ENCODE measurements around the gene PIGBOS1. TPM values are rescaled to one million over a fixed set of nuclear protein-coding genes. Genes with fewer than 3 reads are reported as not detected.

PIGBOS1 gene
- polyA plus RNA-seq, 1 of the 3 experiments (the other 2 are of a cell fraction), result 18.2 TPM

DNA sequence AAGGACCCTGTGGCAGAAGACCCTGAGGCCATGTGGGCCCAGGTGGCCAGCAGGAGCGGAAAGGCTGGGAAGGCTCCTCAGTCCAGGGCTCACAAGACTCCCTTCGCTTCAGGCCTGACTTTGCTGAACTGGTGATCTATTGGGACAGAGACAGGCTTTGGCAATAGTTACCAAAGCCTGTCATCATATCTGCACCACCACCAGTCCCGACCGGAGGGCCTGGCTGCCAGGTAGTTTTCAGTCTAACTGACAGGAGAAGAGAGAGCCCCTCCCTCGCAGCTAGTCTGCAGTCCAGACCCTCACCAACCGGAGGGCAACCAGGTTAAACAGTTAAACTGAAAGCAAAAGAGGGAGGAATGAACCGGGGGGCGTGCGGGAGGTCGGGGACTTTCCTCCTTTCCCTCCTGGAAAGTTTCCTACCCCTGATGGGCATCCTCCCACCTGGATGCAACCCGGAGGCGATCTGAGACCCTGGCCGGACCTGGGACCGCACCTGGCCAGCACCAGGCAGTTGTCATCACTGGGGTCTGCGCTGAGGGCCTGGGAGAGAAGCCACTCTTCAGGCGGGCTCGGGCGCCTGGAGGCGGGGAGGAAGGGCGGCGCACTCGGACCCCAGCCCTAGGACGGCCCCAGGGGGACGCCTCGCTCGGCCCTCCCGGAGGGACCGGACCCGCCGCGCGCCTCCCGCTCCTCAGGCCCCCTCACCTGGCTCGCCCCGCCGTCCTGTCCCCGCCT is 29.7 kb downstream of the PIGBOS1 start:
- Histone ChIP-seq H3K36me3 (replicated peaks in 1 of 2; ENCODE audit: control insufficient read depth in 1 of 2, insufficient read depth in 2 of 2, low read length in 1 of 2) (no peaks in the 10 kb centered on the region), H3K9me3 (no peaks in the 10 kb centered on the region), H3K27ac (ENCODE audit: low read depth in 2 of 2, low read length in 1 of 2) (peak overlapping the region; percentile 15 to 88; a peak in 2 of 4 replicates), H3K4me1 (ENCODE audit: control insufficient read depth in 1 of 2, insufficient read depth in 2 of 2, low read depth in 1 of 2, low read length in 1 of 2) (peaks cover 0 to 11% of the 10 kb centered on the region in 2 experiments; a peak in 1 of 4 replicates), H3K9me2 (no peaks in the 10 kb centered on the region), H3K27me3 (ENCODE audit: insufficient read depth) (no peaks in the 10 kb centered on the region), H2AFZ (ENCODE audit: low read depth) (peak overlapping the region; percentile 98; the same call in 1 of the 2 replicates), H3K79me2 (ENCODE audit: insufficient read depth) (peaks cover 8% of the 10 kb centered on the region; the same call in 1 of the 2 replicates), H3F3A (replicated peaks; ENCODE audit: insufficient read depth) (peaks cover 4% of the 10 kb centered on the region), H3K4me2 (peak overlapping the region; percentile 100), H3K9ac (peak overlapping the region; percentile 91), H4K20me1 (ENCODE audit: insufficient read depth) (no peaks in the 10 kb centered on the region), H3K4me3 (ENCODE audit: low read depth in 2 of 2, low read length in 1 of 2) (peak overlapping the region; percentile 74 to 87)
- POLR2A ChIA-PET, result interaction anchor here (0.7 kb wide), 1 partner anchor 72 kb away, joined by 3 read pairs; no protein-coding TSS in a partner anchor
- CTCF ChIA-PET, result interaction anchor here (1.2 to 2.2 kb wide), 2 partner anchors 22 to 71 kb away, joined by 3 to 7 read pairs; no protein-coding TSS in a partner anchor
- TF ChIP-seq MEF2A (IDR thresholded peaks at IDR 0.05; ENCODE audit: borderline replicate concordance, low read depth) (no peak), TAF1 (IDR thresholded peaks at IDR 0.05; ENCODE audit: borderline replicate concordance, low read depth, low read length) (no peak), RCOR1 (IDR thresholded peaks at IDR 0.05; ENCODE audit: low read length) (no peak), ELF1 (IDR thresholded peaks at IDR 0.05) (no peak)
- WGBS (ENCODE audit: low lambda C conversion rate), result 12% methylated on average over 10 of the region's 37 CpGs
- no peak for DNase-seq

DNA sequence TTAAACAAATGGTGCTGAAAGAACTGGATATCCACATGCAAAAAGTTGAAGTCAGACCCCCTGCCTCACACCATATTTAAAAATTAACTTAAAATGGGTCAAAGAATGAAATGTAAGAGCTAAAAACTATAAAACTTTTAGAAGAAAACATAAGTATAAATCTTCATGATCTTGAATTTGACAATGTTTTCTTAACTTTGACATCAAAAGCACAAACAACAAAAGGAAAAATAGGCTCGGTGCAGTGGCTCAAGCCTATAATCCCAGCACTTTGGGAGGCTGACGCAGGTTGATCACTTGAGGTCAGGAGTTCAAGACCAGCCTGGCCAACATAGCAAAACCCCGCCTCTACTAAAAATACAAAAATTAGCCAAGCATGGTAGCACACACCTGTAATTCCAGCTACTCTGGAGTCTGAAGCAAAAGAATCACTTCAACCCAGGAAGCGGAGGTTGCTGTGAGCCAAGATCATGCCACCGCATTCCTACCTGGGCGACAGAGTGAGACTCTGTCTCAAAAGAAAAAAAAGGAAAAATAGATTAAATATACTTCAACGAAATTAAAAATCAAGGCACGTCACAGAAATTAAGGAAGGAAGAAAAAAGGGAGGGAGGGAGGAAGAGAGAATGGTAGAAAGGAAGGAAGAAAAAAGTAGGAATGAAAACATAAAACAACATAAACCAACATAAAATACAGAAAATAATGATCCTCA is 30.8 kb downstream of the PIGBOS1 start:
- H3K4me3 ChIP-seq (ENCODE audit: low read depth in 2 of 2, low read length in 1 of 2), result no peak overlapping the region; a peak in 1 of 4 replicates
- no peaks in the 10 kb centered on the region for H3K9me2 ChIP-seq
- H3K4me2 ChIP-seq, result no peak overlapping the region
- 92% methylated on average over 8 of the region's 8 CpGs for WGBS (ENCODE audit: low lambda C conversion rate)
- no peak overlapping the region; a peak in 1 of 4 replicates for H3K27ac ChIP-seq (ENCODE audit: low read depth in 2 of 2, low read length in 1 of 2)
- H3K9me3 ChIP-seq, result no peaks in the 10 kb centered on the region
- DNase-seq, result no peak
- CTCF ChIA-PET, result interaction anchor here (0.6 to 2.2 kb wide), 4 partner anchors 21 to 147 kb away, joined by 3 to 7 read pairs (median 4); no protein-coding TSS in a partner anchor
- H3F3A ChIP-seq (replicated peaks; ENCODE audit: insufficient read depth), result peaks cover 4% of the 10 kb centered on the region
- no peaks in the 10 kb centered on the region for H3K27me3 ChIP-seq (ENCODE audit: insufficient read depth)
- peaks cover 8% of the 10 kb centered on the region; the same call in 1 of the 2 replicates for H3K79me2 ChIP-seq (ENCODE audit: insufficient read depth)
- no peaks in the 10 kb centered on the region for H4K20me1 ChIP-seq (ENCODE audit: insufficient read depth)
- H3K4me1 ChIP-seq (ENCODE audit: control insufficient read depth in 1 of 2, insufficient read depth in 2 of 2, low read depth in 1 of 2, low read length in 1 of 2), result peaks cover 0 to 14% of the 10 kb centered on the region in 2 experiments; a peak in 1 of 4 replicates
- H3K9ac ChIP-seq, result peak overlapping the region; percentile 91; the same call in 1 of the 2 replicates
- H2AFZ ChIP-seq (ENCODE audit: low read depth), result no peak overlapping the region
- no peaks in the 10 kb centered on the region for H3K36me3 ChIP-seq (replicated peaks in 1 of 2; ENCODE audit: control insufficient read depth in 1 of 2, insufficient read depth in 2 of 2, low read length in 1 of 2)
- POLR2A ChIA-PET, result interaction anchor here (0.7 kb wide), 1 partner anchor 71 kb away, joined by 3 read pairs; no protein-coding TSS in a partner anchor
- TF ChIP-seq GATA2 (CRISPR knock-in tag; IDR thresholded peaks at IDR 0.05) (no peak), CHD2 (IDR thresholded peaks at IDR 0.05; ENCODE audit: low read length, partially characterized antibody) (no peak), TCF12 (IDR thresholded peaks at IDR 0.05) (no peak), MAX (IDR thresholded peaks at IDR 0.05; ENCODE audit: low read depth) (no peak), MXI1 (IDR thresholded peaks at IDR 0.05; ENCODE audit: low read depth, low read length) (no peak), EP300 (IDR thresholded peaks at IDR 0.05; ENCODE audit: borderline replicate concordance in 1 of 2, low read depth in 1 of 2, low read length in 1 of 2) (no peak), NRF1 (IDR thresholded peaks at IDR 0.05; ENCODE audit: low read depth, low read length) (no peak), IRF3 (IDR thresholded peaks at IDR 0.05; ENCODE audit: low read depth, low read length) (no peak), MEF2A (IDR thresholded peaks at IDR 0.05; ENCODE audit: borderline replicate concordance, low read depth) (no peak), USF1 (IDR thresholded peaks at IDR 0.05; ENCODE audit: borderline replicate concordance, low read depth) (no peak), ELF1 (IDR thresholded peaks at IDR 0.05) (no peak), RCOR1 (IDR thresholded peaks at IDR 0.05; ENCODE audit: low read length) (no peak), RXRA (IDR thresholded peaks at IDR 0.05; ENCODE audit: borderline replicate concordance, low read depth) (no peak), REST (IDR thresholded peaks at IDR 0.05; ENCODE audit: low read depth, low read length) (no peak), PBX3 (IDR thresholded peaks at IDR 0.05) (no peak), RAD21 (IDR thresholded peaks at IDR 0.05; ENCODE audit: low read length) (no peak)
